GM12878 (cell line): Measurements from ENCODE around the gene ERO1A. TPM values are rescaled to one million over a fixed set of nuclear protein-coding genes. Genes with fewer than 3 reads are reported as not detected.

Experiments
- ATAC-seq: fragments of 200-7000 bp; cut with Tn5 transposase; 3 replicates; pipeline ENCODE4 v1.9.1; 2020; ENCODE audit warnings: mild to moderate bottlenecking, moderate library complexity
- BruUV-seq: library from RNA; stranded (reverse); fragments of 400-500 nt; replicated peaks from 2 replicates; lab custom pipeline; 2021; lab: Mats Ljungman, UMichigan
- CTCF ChIA-PET: fragments of 300-600 bp; sonication (Branson Sonifier 250); formaldehyde crosslinking; extraction: SDS; loops from one replicate; lab custom pipeline; 2021; ENCODE audit warnings: inconsistent platforms; lab: Yijun Ruan, JAX
- POLR2A ChIA-PET: fragments of 350-600 bp; formaldehyde crosslinking; extraction: SDS; loops from one replicate; lab custom pipeline; 2021; ENCODE audit warnings: inconsistent platforms; lab: Charles Lee
- RAD21 ChIA-PET: fragments of 300-600 bp; sonication (Branson Sonifier 250); formaldehyde crosslinking; loops from one replicate; lab custom pipeline; 2023; ENCODE audit warnings: antibody characterized with exemption; ENCODE audit not compliant: unreplicated experiment; lab: Charles Lee
- SMC1A ChIA-PET: fragments of 300-600 bp; sonication (Branson Sonifier 250); formaldehyde crosslinking; loops from one replicate; lab custom pipeline; 2023; ENCODE audit not compliant: unreplicated experiment, uncharacterized antibody; lab: Charles Lee
- DNase-seq: peaks from one replicate; pipeline ENCODE4 v3.0.0-alpha.2; 2011; ENCODE audit warnings: low read depth, low spot score
- FAIRE-seq: peaks from 3 replicates; lab custom pipeline; 2011; peaks lifted over from hg19 to GRCh38; lab: Jason Lieb, UNC
- H2AFZ ChIP-seq: 2 replicates; pipeline ENCODE4 v1.6.0; 2011; ENCODE audit warnings: low read depth, low read length, control low read depth; ENCODE audit not compliant: control insufficient read depth
- H3K27ac ChIP-seq: 2 replicates; pipeline ENCODE4 v1.5.1; 2011; ENCODE audit warnings: control low read depth; ENCODE audit not compliant: control insufficient read depth, insufficient read depth
- H3K27me3 ChIP-seq, 2 experiments: replicated peaks in 1 of 2; 2 replicates each; pipeline versions ENCODE4 v1.6.0 to v1.6.1; 2011; ENCODE audit warnings: low read length in 1 of 2; ENCODE audit not compliant: control insufficient read depth in 2 of 2, insufficient read depth in 2 of 2
- H3K36me3 ChIP-seq, 2 experiments: 2 replicates each; pipeline ENCODE4 v1.5.1; 2011; ENCODE audit warnings: low read length in 1 of 2; ENCODE audit not compliant: control insufficient read depth in 2 of 2, insufficient read depth in 2 of 2
- H3K4me1 ChIP-seq: 2 replicates; pipeline ENCODE4 v1.6.1; 2011; ENCODE audit warnings: mild to moderate bottlenecking, low read length, moderate library complexity, mixed read lengths; ENCODE audit not compliant: control insufficient read depth, insufficient read depth
- H3K4me2 ChIP-seq: 2 replicates; pipeline ENCODE4 v1.6.0; 2011; ENCODE audit warnings: control low read depth; ENCODE audit not compliant: control insufficient read depth, insufficient read depth
- H3K4me3 ChIP-seq: fragments of 200-600 bp; sonication (generic); 2 replicates; pipeline ENCODE4 v1.5.1; 2016
- H3K79me2 ChIP-seq: 2 replicates; pipeline ENCODE4 v1.6.0; 2011; ENCODE audit warnings: low read length; ENCODE audit not compliant: control insufficient read depth, insufficient read depth
- H3K9ac ChIP-seq: 2 replicates; pipeline ENCODE4 v1.8.0; 2011; ENCODE audit warnings: low read length, control low read depth, mixed read lengths; ENCODE audit not compliant: control insufficient read depth, insufficient read depth
- H3K9me3 ChIP-seq: replicated peaks from 3 replicates; pipeline ENCODE4 v1.5.1; 2011; ENCODE audit warnings: mild to moderate bottlenecking, low read length; ENCODE audit not compliant: control insufficient read depth, insufficient read depth
- H4K20me1 ChIP-seq: 2 replicates; pipeline ENCODE4 v1.6.0; 2011; ENCODE audit not compliant: control insufficient read depth, insufficient read depth
- RAD51 ChIP-seq: fragments of 450-650 bp; IDR thresholded peaks from 2 replicates; pipeline ENCODE4 v1.6.1; 2016; ENCODE audit warnings: moderate library complexity, mild to moderate bottlenecking, inconsistent platforms
- SMAD5 ChIP-seq: IDR thresholded peaks from 2 replicates; pipeline ENCODE4 v1.6.1; 2016; ENCODE audit warnings: antibody characterized with exemption, low read depth
- WGBS: methylation state at CpG from one replicate; pipeline ENCODE4 v1.1.6; 2016; ENCODE audit warnings: low lambda C conversion rate; ENCODE audit not compliant: insufficient replicate concordance, insufficient coverage; ENCODE audit errors: missing lambda C conversion rate; 5-methylcytosine and 5-hydroxymethylcytosine counted together
- in situ Hi-C: fragments of 300-500 bp; cut with MboI; formaldehyde crosslinking; loops from 9 replicates; pipeline ENCODE4 v1.14.3; 2018; ENCODE audit warnings: mixed read lengths
- intact Hi-C: fragments of 100-400 bp; cut with micrococcal nuclease; formaldehyde crosslinking; loops from one replicate; pipeline ENCODE4 v1.14.2; 2022; ENCODE audit not compliant: unreplicated experiment
- polyA plus RNA-seq, 11 experiments: library from polyadenylated mRNA; depleted of rRNA in 4 of 11; unstranded in 6 of 11; stranded (reverse) in 5 of 11; fragments of >200 nt; fragmentation: Nextera tagmentation in 4 of 11; fragmentation: Illumina TruSeq in 1 of 11; extraction: Ambion mirVana in 4 of 11; extraction: Trizol in 1 of 11; gene quantifications; 1 replicate in 1 of 11; 2 replicates in 10 of 11; pipeline versions ENCODE4 v1.2.1 to v1.2.3, GENCODE V29; 2011 to 2016; ENCODE audit warnings: inconsistent platforms in 2 of 11, missing spikeins in 2 of 11, low read depth in 1 of 11
- total RNA-seq, 4 experiments: library from RNA; depleted of rRNA in 3 of 4; stranded (reverse); fragments of >200 nt in 3 of 4; fragmentation: Illumina TruSeq in 1 of 4; extraction: Trizol in 1 of 4; gene quantifications; 2 replicates each; pipeline versions ENCODE4 v1.2.1 to v1.2.3, GENCODE V29; 2013 to 2021
- TF ChIP-seq, protein P1 (sequence below): IDR thresholded peaks from 2 replicates; pipeline ENCODE4 v1.6.1; 2012; ENCODE audit warnings: low read depth, low read length, improper control_type of control experiment

Gene ERO1A
- total and polyA plus RNA-seq, 10 of the 15 experiments (the other 5 are each of a cell fraction or from before 2014, with no cell fraction given), result 17.5 to 93.1 (median 48.5) TPM

GRCh38 chr14:52686176-52686575, 9.2 kb downstream of the ERO1A start:
- H3K36me3 ChIP-seq, result peaks cover 0 to 5% of the 10 kb centered on the region in 2 experiments; a peak in 2 of 4 replicates
- in situ Hi-C loops (no loop called here), intact Hi-C loops (no loop called here)
- CTCF ChIA-PET, result no interaction called here
- FAIRE-seq, result no peak
- peaks cover 2% of the 10 kb centered on the region for H4K20me1 ChIP-seq
- no peak for DNase-seq
- no peaks in the 10 kb centered on the region for H3K27me3 ChIP-seq
- H3K27ac ChIP-seq, result no peak overlapping the region
- no peak overlapping the region for H3K9ac ChIP-seq
- SMC1A ChIA-PET, result interaction anchor here (1.0 to 1.7 kb wide), 2 partner anchors 13 to 15 kb away, joined by 3 to 6 read pairs; no protein-coding TSS in a partner anchor
- TF ChIP-seq, protein P1, sequence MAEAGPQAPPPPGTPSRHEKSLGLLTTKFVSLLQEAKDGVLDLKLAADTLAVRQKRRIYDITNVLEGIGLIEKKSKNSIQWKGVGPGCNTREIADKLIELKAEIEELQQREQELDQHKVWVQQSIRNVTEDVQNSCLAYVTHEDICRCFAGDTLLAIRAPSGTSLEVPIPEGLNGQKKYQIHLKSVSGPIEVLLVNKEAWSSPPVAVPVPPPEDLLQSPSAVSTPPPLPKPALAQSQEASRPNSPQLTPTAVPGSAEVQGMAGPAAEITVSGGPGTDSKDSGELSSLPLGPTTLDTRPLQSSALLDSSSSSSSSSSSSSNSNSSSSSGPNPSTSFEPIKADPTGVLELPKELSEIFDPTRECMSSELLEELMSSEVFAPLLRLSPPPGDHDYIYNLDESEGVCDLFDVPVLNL, result no peak
- TF ChIP-seq, all 136 proteins: peak for 0
- no TSS peak for BruUV-seq
- POLR2A ChIA-PET, result no interaction called here
- H3K9me3 ChIP-seq, result no peaks in the 10 kb centered on the region
- H3K4me1 ChIP-seq, result no peaks in the 10 kb centered on the region; the same call in 1 of the 2 replicates
- RAD21 ChIA-PET, result interaction anchor here (1.5 kb wide), 1 partner anchor 37 kb away, joined by 3 read pairs; no protein-coding TSS in a partner anchor
- 100% methylated on average over 1 of the region's 1 CpG for WGBS
- peak; percentile 49 for ATAC-seq
- no peak overlapping the region for H2AFZ ChIP-seq
- peaks cover 77% of the 10 kb centered on the region for H3K79me2 ChIP-seq
- H3K4me3 ChIP-seq, result no peak overlapping the region
- peak overlapping the region; percentile 7 for H3K4me2 ChIP-seq

- no peaks in the 10 kb centered on the region for H3K27me3 ChIP-seq
- peaks cover 58% of the 10 kb centered on the region for H3K79me2 ChIP-seq
- H4K20me1 ChIP-seq, result no peaks in the 10 kb centered on the region; the same call in 1 of the 2 replicates
- in situ Hi-C loops (no loop called here), intact Hi-C loops (no loop called here)
- ChIA-PET POLR2A (interaction anchor here (1.0 kb wide), 1 partner anchor 11 kb away, joined by 3 read pairs; the partner anchor contains the start of gene ERO1A), CTCF (interaction anchor here (0.7 to 1.5 kb wide), 7 partner anchors 8 to 384 kb away, joined by 3 to 5 read pairs (median 3); no protein-coding TSS in a partner anchor), RAD21 (interaction anchor here (1.5 to 1.6 kb wide), 2 partner anchors 16 to 42 kb away, joined by 4 read pairs; no protein-coding TSS in a partner anchor), SMC1A (interaction anchor here (0.6 to 1.5 kb wide), 7 partner anchors 14 to 384 kb away, joined by 3 to 4 read pairs (median 3); no protein-coding TSS in a partner anchor)
- FAIRE-seq (no peak), DNase-seq (no peak), ATAC-seq (peak; percentile 15; the same call in 2 of the 3 replicates)
- H3K9me3 ChIP-seq, result no peaks in the 10 kb centered on the region
- peaks cover 0 to 5% of the 10 kb centered on the region in 2 experiments; a peak in 2 of 4 replicates for H3K36me3 ChIP-seq
- no peak overlapping the region for H3K9ac ChIP-seq
- H3K27ac ChIP-seq, result no peak overlapping the region
- TF ChIP-seq RAD51 (peak; percentile 58), SMAD5 (no peak)
- H3K4me3 ChIP-seq, result no peak overlapping the region
- BruUV-seq, result no TSS peak
- H3K4me1 ChIP-seq, result no peaks in the 10 kb centered on the region; the same call in 1 of the 2 replicates
- WGBS, result 96% methylated on average over 2 of the region's 2 CpGs
- no peak overlapping the region for H3K4me2 ChIP-seq
- H2AFZ ChIP-seq, result no peak overlapping the region
These were observed 11.3 kb downstream of the ERO1A start for GRCh38 chr14:52683985-52684520.
